ENCODE results near the gene PLPPR1. TPM values are rescaled to one million over a fixed set of nuclear protein-coding genes. Genes with fewer than 3 reads are reported as not detected.

The PLPPR1 gene
- total and polyA plus RNA-seq, 2 experiments from 2014 or later: 1.3 to 3.7 TPM

DNA sequence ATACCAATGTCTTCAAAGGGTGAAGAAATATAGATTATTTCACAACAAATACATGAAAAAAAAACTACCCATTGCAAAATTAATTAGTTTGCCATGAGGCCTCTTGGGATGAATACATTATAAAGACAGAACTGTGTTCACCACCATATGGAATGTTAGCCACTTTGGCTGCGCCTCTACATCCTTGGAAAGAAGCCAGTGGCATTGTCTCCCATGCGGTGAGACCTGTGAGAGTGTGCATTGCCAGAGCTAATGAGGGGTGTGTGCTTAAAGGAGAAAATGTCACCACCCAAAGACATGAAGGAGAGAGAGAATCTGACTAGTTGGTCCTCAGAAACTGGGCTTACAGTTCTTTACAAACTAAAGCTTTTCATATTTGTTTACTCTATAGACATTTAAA, 110.6 kb downstream of the PLPPR1 start:
- Histone ChIP-seq H3K9me2 (ENCODE audit: insufficient read depth) (no peaks in the 10 kb centered on the region; the same call in 1 of the 2 replicates), H3K79me2 (replicated peaks; ENCODE audit: insufficient read depth) (no peaks in the 10 kb centered on the region), H3K4me2 (no peak overlapping the region), H2AFZ (no peak overlapping the region), H3K27ac (ENCODE audit: low read depth) (no peak overlapping the region), H3F3A (replicated peaks; ENCODE audit: low read depth) (no peaks in the 10 kb centered on the region), H4K20me1 (replicated peaks; ENCODE audit: insufficient read depth) (no peaks in the 10 kb centered on the region), H3K36me3 (ENCODE audit: insufficient read depth) (no peaks in the 10 kb centered on the region), H3K4me3 (no peak overlapping the region), H3K27me3 (ENCODE audit: insufficient read depth) (no peaks in the 10 kb centered on the region), H3K4me1 (ENCODE audit: insufficient read depth) (peaks cover 16% of the 10 kb centered on the region)
- no peak overlapping the region for H3K4me3 Mint-ChIP-seq
- ATAC-seq (no peak), DNase-seq (ENCODE audit: low spot score) (no peak)
- no peaks in the 10 kb centered on the region for H3K9me3 Mint-ChIP-seq
- H3K27me3 Mint-ChIP-seq (ENCODE audit: insufficient read depth, low read depth, poor library complexity): no peaks in the 10 kb centered on the region
- TF ChIP-seq, protein P1, sequence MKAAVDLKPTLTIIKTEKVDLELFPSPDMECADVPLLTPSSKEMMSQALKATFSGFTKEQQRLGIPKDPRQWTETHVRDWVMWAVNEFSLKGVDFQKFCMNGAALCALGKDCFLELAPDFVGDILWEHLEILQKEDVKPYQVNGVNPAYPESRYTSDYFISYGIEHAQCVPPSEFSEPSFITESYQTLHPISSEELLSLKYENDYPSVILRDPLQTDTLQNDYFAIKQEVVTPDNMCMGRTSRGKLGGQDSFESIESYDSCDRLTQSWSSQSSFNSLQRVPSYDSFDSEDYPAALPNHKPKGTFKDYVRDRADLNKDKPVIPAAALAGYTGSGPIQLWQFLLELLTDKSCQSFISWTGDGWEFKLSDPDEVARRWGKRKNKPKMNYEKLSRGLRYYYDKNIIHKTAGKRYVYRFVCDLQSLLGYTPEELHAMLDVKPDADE (IDR thresholded peaks at IDR 0.05): no peak
- no peak for TF ChIP-seq NANOG (IDR thresholded peaks at IDR 0.05; ENCODE audit: borderline replicate concordance)
- no peak for TF ChIP-seq JUNB (IDR thresholded peaks at IDR 0.05; ENCODE audit: unreplicated experiment)
- no peak for TF ChIP-seq EZH2 (IDR thresholded peaks at IDR 0.05; ENCODE audit: low read depth, unreplicated experiment)
- no peak for TF ChIP-seq ZNF331 (CRISPR knock-in tag; IDR thresholded peaks at IDR 0.05; ENCODE audit: low read depth)
- TF ChIP-seq EZH2phosphoT487 (IDR thresholded peaks at IDR 0.05; ENCODE audit: unreplicated experiment): no peak
- TF ChIP-seq, protein P2, sequence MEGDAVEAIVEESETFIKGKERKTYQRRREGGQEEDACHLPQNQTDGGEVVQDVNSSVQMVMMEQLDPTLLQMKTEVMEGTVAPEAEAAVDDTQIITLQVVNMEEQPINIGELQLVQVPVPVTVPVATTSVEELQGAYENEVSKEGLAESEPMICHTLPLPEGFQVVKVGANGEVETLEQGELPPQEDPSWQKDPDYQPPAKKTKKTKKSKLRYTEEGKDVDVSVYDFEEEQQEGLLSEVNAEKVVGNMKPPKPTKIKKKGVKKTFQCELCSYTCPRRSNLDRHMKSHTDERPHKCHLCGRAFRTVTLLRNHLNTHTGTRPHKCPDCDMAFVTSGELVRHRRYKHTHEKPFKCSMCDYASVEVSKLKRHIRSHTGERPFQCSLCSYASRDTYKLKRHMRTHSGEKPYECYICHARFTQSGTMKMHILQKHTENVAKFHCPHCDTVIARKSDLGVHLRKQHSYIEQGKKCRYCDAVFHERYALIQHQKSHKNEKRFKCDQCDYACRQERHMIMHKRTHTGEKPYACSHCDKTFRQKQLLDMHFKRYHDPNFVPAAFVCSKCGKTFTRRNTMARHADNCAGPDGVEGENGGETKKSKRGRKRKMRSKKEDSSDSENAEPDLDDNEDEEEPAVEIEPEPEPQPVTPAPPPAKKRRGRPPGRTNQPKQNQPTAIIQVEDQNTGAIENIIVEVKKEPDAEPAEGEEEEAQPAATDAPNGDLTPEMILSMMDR (conservative IDR thresholded peaks at IDR 0.05; ENCODE audit: low read depth in 2 of 2): no peak
- no peak for TF ChIP-seq ZNF114 (CRISPR knock-in tag; IDR thresholded peaks at IDR 0.05)
- TF ChIP-seq, protein P3, sequence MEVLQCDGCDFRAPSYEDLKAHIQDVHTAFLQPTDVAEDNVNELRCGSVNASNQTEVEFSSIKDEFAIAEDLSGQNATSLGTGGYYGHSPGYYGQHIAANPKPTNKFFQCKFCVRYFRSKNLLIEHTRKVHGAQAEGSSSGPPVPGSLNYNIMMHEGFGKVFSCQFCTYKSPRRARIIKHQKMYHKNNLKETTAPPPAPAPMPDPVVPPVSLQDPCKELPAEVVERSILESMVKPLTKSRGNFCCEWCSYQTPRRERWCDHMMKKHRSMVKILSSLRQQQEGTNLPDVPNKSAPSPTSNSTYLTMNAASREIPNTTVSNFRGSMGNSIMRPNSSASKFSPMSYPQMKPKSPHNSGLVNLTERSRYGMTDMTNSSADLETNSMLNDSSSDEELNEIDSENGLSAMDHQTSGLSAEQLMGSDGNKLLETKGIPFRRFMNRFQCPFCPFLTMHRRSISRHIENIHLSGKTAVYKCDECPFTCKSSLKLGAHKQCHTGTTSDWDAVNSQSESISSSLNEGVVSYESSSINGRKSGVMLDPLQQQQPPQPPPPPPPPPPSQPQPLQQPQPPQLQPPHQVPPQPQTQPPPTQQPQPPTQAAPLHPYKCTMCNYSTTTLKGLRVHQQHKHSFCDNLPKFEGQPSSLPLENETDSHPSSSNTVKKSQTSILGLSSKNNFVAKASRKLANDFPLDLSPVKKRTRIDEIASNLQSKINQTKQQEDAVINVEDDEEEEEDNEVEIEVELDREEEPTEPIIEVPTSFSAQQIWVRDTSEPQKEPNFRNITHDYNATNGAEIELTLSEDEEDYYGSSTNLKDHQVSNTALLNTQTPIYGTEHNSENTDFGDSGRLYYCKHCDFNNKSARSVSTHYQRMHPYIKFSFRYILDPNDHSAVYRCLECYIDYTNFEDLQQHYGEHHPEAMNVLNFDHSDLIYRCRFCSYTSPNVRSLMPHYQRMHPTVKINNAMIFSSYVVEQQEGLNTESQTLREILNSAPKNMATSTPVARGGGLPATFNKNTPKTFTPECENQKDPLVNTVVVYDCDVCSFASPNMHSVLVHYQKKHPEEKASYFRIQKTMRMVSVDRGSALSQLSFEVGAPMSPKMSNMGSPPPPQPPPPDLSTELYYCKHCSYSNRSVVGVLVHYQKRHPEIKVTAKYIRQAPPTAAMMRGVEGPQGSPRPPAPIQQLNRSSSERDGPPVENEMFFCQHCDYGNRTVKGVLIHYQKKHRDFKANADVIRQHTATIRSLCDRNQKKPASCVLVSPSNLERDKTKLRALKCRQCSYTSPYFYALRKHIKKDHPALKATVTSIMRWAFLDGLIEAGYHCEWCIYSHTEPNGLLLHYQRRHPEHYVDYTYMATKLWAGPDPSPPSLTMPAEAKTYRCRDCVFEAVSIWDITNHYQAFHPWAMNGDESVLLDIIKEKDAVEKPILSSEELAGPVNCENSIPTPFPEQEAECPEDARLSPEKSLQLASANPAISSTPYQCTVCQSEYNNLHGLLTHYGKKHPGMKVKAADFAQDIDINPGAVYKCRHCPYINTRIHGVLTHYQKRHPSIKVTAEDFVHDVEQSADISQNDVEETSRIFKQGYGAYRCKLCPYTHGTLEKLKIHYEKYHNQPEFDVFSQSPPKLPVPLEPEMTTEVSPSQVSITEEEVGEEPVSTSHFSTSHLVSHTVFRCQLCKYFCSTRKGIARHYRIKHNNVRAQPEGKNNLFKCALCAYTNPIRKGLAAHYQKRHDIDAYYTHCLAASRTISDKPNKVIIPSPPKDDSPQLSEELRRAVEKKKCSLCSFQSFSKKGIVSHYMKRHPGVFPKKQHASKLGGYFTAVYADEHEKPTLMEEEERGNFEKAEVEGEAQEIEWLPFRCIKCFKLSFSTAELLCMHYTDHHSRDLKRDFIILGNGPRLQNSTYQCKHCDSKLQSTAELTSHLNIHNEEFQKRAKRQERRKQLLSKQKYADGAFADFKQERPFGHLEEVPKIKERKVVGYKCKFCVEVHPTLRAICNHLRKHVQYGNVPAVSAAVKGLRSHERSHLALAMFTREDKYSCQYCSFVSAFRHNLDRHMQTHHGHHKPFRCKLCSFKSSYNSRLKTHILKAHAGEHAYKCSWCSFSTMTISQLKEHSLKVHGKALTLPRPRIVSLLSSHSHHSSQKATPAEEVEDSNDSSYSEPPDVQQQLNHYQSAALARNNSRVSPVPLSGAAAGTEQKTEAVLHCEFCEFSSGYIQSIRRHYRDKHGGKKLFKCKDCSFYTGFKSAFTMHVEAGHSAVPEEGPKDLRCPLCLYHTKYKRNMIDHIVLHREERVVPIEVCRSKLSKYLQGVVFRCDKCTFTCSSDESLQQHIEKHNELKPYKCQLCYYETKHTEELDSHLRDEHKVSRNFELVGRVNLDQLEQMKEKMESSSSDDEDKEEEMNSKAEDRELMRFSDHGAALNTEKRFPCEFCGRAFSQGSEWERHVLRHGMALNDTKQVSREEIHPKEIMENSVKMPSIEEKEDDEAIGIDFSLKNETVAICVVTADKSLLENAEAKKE (CRISPR knock-in tag; IDR thresholded peaks at IDR 0.05): no peak
- no peak for TF ChIP-seq CREB1 (CRISPR knock-in tag; IDR thresholded peaks at IDR 0.05; ENCODE audit: low read depth)
- no peaks in the 10 kb centered on the region for H3K36me3 Mint-ChIP-seq (ENCODE audit: low read depth)
- peaks cover 20% of the 10 kb centered on the region for H3K4me1 Mint-ChIP-seq
- no peak overlapping the region for H3K27ac Mint-ChIP-seq

All from GM23338 (cell line).